ENCODE results near the gene TDRD3.
A peak's percentile ranks its signal among the peaks of the same experiment; 100 is the strongest.
"Not testable (repeated sequence)": the region's sequence is repeated elsewhere in the genome, so short reads cannot be mapped to it uniquely, and the experiment has no call there.

Gene TDRD3

GRCh38 chr13:60398907-60399589, 2.0 kb downstream of the TDRD3 start:
- 89 to 93% methylated on average over 3 of the region's 6 CpGs for WGBS, 2 experiments (ENCODE audit: insufficient coverage in 2 of 2)

GRCh38 chr13:60402022-60402421, 5.0 kb downstream of the TDRD3 start:
- Histone ChIP-seq H3K36me3 (ENCODE audit: control insufficient read depth, insufficient read depth, low read length) (no peaks in the 10 kb centered on the region), H3K4me3 (ENCODE audit: extremely low read depth, insufficient read depth, low read length, poor library complexity, severe bottlenecking) (no peak overlapping the region), H3K27ac (ENCODE audit: low read depth, low read length, severe bottlenecking) (no peak overlapping the region), H3K9me3 (ENCODE audit: control insufficient read depth, low read length) (no peaks in the 10 kb centered on the region), H3K4me1 (ENCODE audit: control insufficient read depth, insufficient read depth, low read length, poor library complexity, severe bottlenecking) (peaks cover 6% of the 10 kb centered on the region)

More at GRCh38 chr13:60398907-60399589, 2.0 kb downstream of the TDRD3 start:
- Histone ChIP-seq H3K27ac (ENCODE audit: low read depth, low read length, severe bottlenecking) (peak overlapping the region; percentile 25), H3K36me3 (ENCODE audit: control insufficient read depth, insufficient read depth, low read length) (no peaks in the 10 kb centered on the region), H3K4me1 (ENCODE audit: control insufficient read depth, insufficient read depth, low read length, poor library complexity, severe bottlenecking) (peaks cover 6% of the 10 kb centered on the region), H3K4me3 (ENCODE audit: extremely low read depth, insufficient read depth, low read length, poor library complexity, severe bottlenecking) (no peak overlapping the region), H3K9me3 (ENCODE audit: control insufficient read depth, low read length) (no peaks in the 10 kb centered on the region)

GRCh38 chr13:60407095-60407494, 10.1 kb downstream of the TDRD3 start:
- Histone ChIP-seq H3K4me1 (ENCODE audit: control insufficient read depth, insufficient read depth, low read length, poor library complexity, severe bottlenecking) (no peaks in the 10 kb centered on the region), H3K27ac (ENCODE audit: low read depth, low read length, severe bottlenecking) (no peak overlapping the region), H3K9me3 (ENCODE audit: control insufficient read depth, low read length) (peaks cover 4% of the 10 kb centered on the region), H3K36me3 (ENCODE audit: control insufficient read depth, insufficient read depth, low read length) (no peaks in the 10 kb centered on the region), H3K4me3 (ENCODE audit: extremely low read depth, insufficient read depth, low read length, poor library complexity, severe bottlenecking) (no peak overlapping the region)
- 90% methylated on average over 1 of the region's 1 CpG; no CpG with 5 or more reads in 1 of the 2 experiments for WGBS, 2 experiments (ENCODE audit: insufficient coverage in 2 of 2)

- WGBS, 2 experiments (ENCODE audit: insufficient coverage in 2 of 2): 97 to 98% methylated on average over 7 to 11 of the region's 11 CpGs
- H3K4me3 ChIP-seq (ENCODE audit: extremely low read depth, insufficient read depth, low read length, poor library complexity, severe bottlenecking); H3K36me3 ChIP-seq (ENCODE audit: control insufficient read depth, insufficient read depth, low read length); H3K27ac ChIP-seq (ENCODE audit: low read depth, low read length, severe bottlenecking); H3K4me1 ChIP-seq (ENCODE audit: control insufficient read depth, insufficient read depth, low read length, poor library complexity, severe bottlenecking); H3K9me3 ChIP-seq (ENCODE audit: control insufficient read depth, low read length): not testable (repeated sequence)
Measured at GRCh38 chr13:60407852-60408251, 10.8 kb downstream of the TDRD3 start.

GRCh38 chr13:60409574-60410292, 12.7 kb downstream of the TDRD3 start:
- H3K4me1 ChIP-seq (ENCODE audit: control insufficient read depth, insufficient read depth, low read length, poor library complexity, severe bottlenecking); H3K4me3 ChIP-seq (ENCODE audit: extremely low read depth, insufficient read depth, low read length, poor library complexity, severe bottlenecking); H3K9me3 ChIP-seq (ENCODE audit: control insufficient read depth, low read length); H3K27ac ChIP-seq (ENCODE audit: low read depth, low read length, severe bottlenecking); H3K36me3 ChIP-seq (ENCODE audit: control insufficient read depth, insufficient read depth, low read length): not testable (repeated sequence)
- WGBS, 2 experiments (ENCODE audit: insufficient coverage in 2 of 2): 83 to 87% methylated on average over 2 to 3 of the region's 4 CpGs

- no peaks in the 10 kb centered on the region for H3K36me3 ChIP-seq (ENCODE audit: control insufficient read depth, insufficient read depth, low read length)
- no peaks in the 10 kb centered on the region for H3K4me1 ChIP-seq (ENCODE audit: control insufficient read depth, insufficient read depth, low read length, poor library complexity, severe bottlenecking)
- peaks cover 4% of the 10 kb centered on the region for H3K9me3 ChIP-seq (ENCODE audit: control insufficient read depth, low read length)
- WGBS, 2 experiments (ENCODE audit: insufficient coverage in 2 of 2): 33% methylated on average over 2 of the region's 3 CpGs
- H3K4me3 ChIP-seq (ENCODE audit: extremely low read depth, insufficient read depth, low read length, poor library complexity, severe bottlenecking): no peak overlapping the region
- no peak overlapping the region for H3K27ac ChIP-seq (ENCODE audit: low read depth, low read length, severe bottlenecking)
Measured at GRCh38 chr13:60410299-60410698, 13.3 kb downstream of the TDRD3 start.

GRCh38 chr13:60411464-60411863, 14.4 kb downstream of the TDRD3 start:
- WGBS, 2 experiments (ENCODE audit: insufficient coverage in 2 of 2): no CpG with 5 or more reads among the region's 1 CpG
- Histone ChIP-seq H3K4me1 (ENCODE audit: control insufficient read depth, insufficient read depth, low read length, poor library complexity, severe bottlenecking) (no peaks in the 10 kb centered on the region), H3K27ac (ENCODE audit: low read depth, low read length, severe bottlenecking) (no peak overlapping the region), H3K9me3 (ENCODE audit: control insufficient read depth, low read length) (peaks cover 4% of the 10 kb centered on the region), H3K4me3 (ENCODE audit: extremely low read depth, insufficient read depth, low read length, poor library complexity, severe bottlenecking) (no peak overlapping the region), H3K36me3 (ENCODE audit: control insufficient read depth, insufficient read depth, low read length) (no peaks in the 10 kb centered on the region)

GRCh38 chr13:60411983-60412382, 15.0 kb downstream of the TDRD3 start:
- Histone ChIP-seq H3K4me1 (ENCODE audit: control insufficient read depth, insufficient read depth, low read length, poor library complexity, severe bottlenecking) (no peaks in the 10 kb centered on the region), H3K27ac (ENCODE audit: low read depth, low read length, severe bottlenecking) (no peak overlapping the region)

GRCh38 chr13:60412909-60413616, 16.0 kb downstream of the TDRD3 start:
- Histone ChIP-seq H3K4me1 (ENCODE audit: control insufficient read depth, insufficient read depth, low read length, poor library complexity, severe bottlenecking) (no peaks in the 10 kb centered on the region), H3K4me3 (ENCODE audit: extremely low read depth, insufficient read depth, low read length, poor library complexity, severe bottlenecking) (no peak overlapping the region), H3K9me3 (ENCODE audit: control insufficient read depth, low read length) (no peaks in the 10 kb centered on the region), H3K36me3 (ENCODE audit: control insufficient read depth, insufficient read depth, low read length) (no peaks in the 10 kb centered on the region), H3K27ac (ENCODE audit: low read depth, low read length, severe bottlenecking) (no peak overlapping the region)
- 100% methylated on average over 1 of the region's 3 CpGs; no CpG with 5 or more reads in 1 of the 2 experiments for WGBS, 2 experiments (ENCODE audit: insufficient coverage in 2 of 2)

More at GRCh38 chr13:60411983-60412382, 15.0 kb downstream of the TDRD3 start:
- Histone ChIP-seq H3K4me3 (ENCODE audit: extremely low read depth, insufficient read depth, low read length, poor library complexity, severe bottlenecking) (no peak overlapping the region), H3K36me3 (ENCODE audit: control insufficient read depth, insufficient read depth, low read length) (no peaks in the 10 kb centered on the region), H3K9me3 (ENCODE audit: control insufficient read depth, low read length) (peaks cover 4% of the 10 kb centered on the region)
- no CpG with 5 or more reads among the region's 2 CpGs for WGBS, 2 experiments (ENCODE audit: insufficient coverage in 2 of 2)

- H3K4me3 ChIP-seq (ENCODE audit: extremely low read depth, insufficient read depth, low read length, poor library complexity, severe bottlenecking): no peak overlapping the region
- H3K9me3 ChIP-seq (ENCODE audit: control insufficient read depth, low read length): peaks cover 2% of the 10 kb centered on the region
- no peaks in the 10 kb centered on the region for H3K4me1 ChIP-seq (ENCODE audit: control insufficient read depth, insufficient read depth, low read length, poor library complexity, severe bottlenecking)
- H3K36me3 ChIP-seq (ENCODE audit: control insufficient read depth, insufficient read depth, low read length): no peaks in the 10 kb centered on the region
- no peak overlapping the region for H3K27ac ChIP-seq (ENCODE audit: low read depth, low read length, severe bottlenecking)
Measured at GRCh38 chr13:60414177-60414576, 17.2 kb downstream of the TDRD3 start.

- Histone ChIP-seq H3K4me1 (ENCODE audit: control insufficient read depth, insufficient read depth, low read length, poor library complexity, severe bottlenecking) (no peaks in the 10 kb centered on the region), H3K36me3 (ENCODE audit: control insufficient read depth, insufficient read depth, low read length) (no peaks in the 10 kb centered on the region), H3K4me3 (ENCODE audit: extremely low read depth, insufficient read depth, low read length, poor library complexity, severe bottlenecking) (no peak overlapping the region), H3K9me3 (ENCODE audit: control insufficient read depth, low read length) (peaks cover 4% of the 10 kb centered on the region), H3K27ac (ENCODE audit: low read depth, low read length, severe bottlenecking) (no peak overlapping the region)
- WGBS, 2 experiments (ENCODE audit: insufficient coverage in 2 of 2): 93 to 100% methylated on average over 2 of the region's 2 CpGs
Measured at GRCh38 chr13:60417734-60418133, 20.7 kb downstream of the TDRD3 start.
